ENCODE measurements around the gene FLRT2. TPM values are rescaled to one million over a fixed set of nuclear protein-coding genes. Genes with fewer than 3 reads are reported as not detected.

FLRT2 gene
- total and polyA plus RNA-seq, 2 donors (not counting 1 experiment from before 2014, with no cell fraction given) = not detected

DNA sequence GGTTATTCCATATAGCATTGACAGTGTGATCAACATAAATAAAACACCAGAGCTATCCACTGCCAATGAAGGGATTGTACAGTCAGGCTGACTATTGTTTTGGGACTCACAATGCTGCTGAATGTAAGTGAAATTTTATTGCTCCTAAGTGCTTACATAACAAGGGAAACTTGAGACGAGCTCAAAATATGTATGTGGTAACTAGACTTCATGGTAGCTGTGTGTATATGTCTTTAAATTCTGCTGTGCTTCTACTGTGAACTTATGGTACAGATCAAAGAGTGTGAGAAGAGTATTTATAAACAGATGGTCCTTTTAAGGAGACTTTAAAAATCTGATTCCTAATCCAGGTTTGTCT lies 6.9 kb downstream of the FLRT2 start:
- ChIA-PET POLR2A (no interaction called here), CTCF (no interaction called here)
- Histone ChIP-seq H3K9me3 (ENCODE audit: control extremely low read depth in 1 of 3, control insufficient read depth in 2 of 3, insufficient read depth in 1 of 3, low read length in 2 of 3) (peaks cover 0 to 16% (median 0%) of the 10 kb centered on the region in 3 donors), H3K4me2 (replicated peaks; ENCODE audit: low read depth, low read length, poor library complexity, severe bottlenecking) (no peak overlapping the region), H3K79me2 (ENCODE audit: control insufficient read depth, insufficient read depth, low read length) (no peaks in the 10 kb centered on the region), H3K4me3 (ENCODE audit: control extremely low read depth in 1 of 5, extremely low read depth in 1 of 5, insufficient read depth in 1 of 5, low read depth in 2 of 5, low read length in 4 of 5) (no peak overlapping the region), H3K27me3 (replicated peaks in 1 of 4; ENCODE audit: control extremely low read depth in 1 of 4, control insufficient read depth in 3 of 4, insufficient read depth in 4 of 4, low read length in 3 of 4) (peaks cover 0 to 22% (median 11%) of the 10 kb centered on the region in 4 experiments), H3K36me3 (replicated peaks in 1 of 2; ENCODE audit: control extremely low read depth in 1 of 2, control insufficient read depth in 1 of 2, extremely low read depth in 1 of 2, insufficient read depth in 2 of 2, low read length in 1 of 2) (no peaks in the 10 kb centered on the region), H3K9ac (ENCODE audit: low read length) (no peak overlapping the region), H3K27ac (ENCODE audit: low read length in 2 of 2) (no peak overlapping the region), H3K4me1 (ENCODE audit: control insufficient read depth in 2 of 2, insufficient read depth in 2 of 2, low read length in 2 of 2) (peaks cover 0 to 3% of the 10 kb centered on the region in 2 donors), H2AFZ (ENCODE audit: insufficient read depth, low read depth, low read length, poor library complexity, severe bottlenecking) (no peak overlapping the region), H4K20me1 (ENCODE audit: control insufficient read depth, insufficient read depth, low read length, poor library complexity, severe bottlenecking) (no peaks in the 10 kb centered on the region)
- Mint-ChIP-seq H3K27me3 (peaks cover 37% of the 10 kb centered on the region), H3K4me3 (no peak overlapping the region), H3K4me1 (peaks cover 2% of the 10 kb centered on the region), H3K9me3 (ENCODE audit: insufficient read depth) (no peaks in the 10 kb centered on the region), H3K27ac (no peak overlapping the region)
- TF ChIP-seq EZH2 (IDR thresholded peaks at IDR 0.05; ENCODE audit: borderline replicate concordance, insufficient read depth, low read depth, low read length, poor library complexity, severe bottlenecking) (no peak), CTCF (IDR thresholded peaks at IDR 0.05) (no peak)
- intact Hi-C loops (cut with micrococcal nuclease) = no loop called here
- ATAC-seq (ENCODE audit: low read depth) = no peak
- no peak for DNase-seq
- WGBS (ENCODE audit: insufficient coverage) = 67% methylated on average over 1 of the region's 1 CpG

DNA sequence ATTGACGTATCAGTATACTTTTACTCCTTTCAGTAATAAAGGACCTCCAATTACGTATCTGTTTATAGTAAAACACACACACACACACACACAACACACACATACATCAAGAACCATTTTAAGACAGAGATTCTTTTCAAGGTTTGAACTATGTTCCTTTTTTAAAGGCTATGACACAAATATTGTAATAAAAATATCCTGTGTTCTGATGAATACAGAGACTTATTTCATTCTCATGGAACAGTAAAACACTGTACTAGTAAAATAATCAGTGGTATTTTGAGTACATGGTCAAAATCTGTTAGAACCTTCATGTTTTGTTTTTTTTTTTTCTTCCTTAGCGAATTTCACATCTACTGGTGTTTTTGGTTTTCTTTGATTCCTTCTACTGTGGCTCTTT lies 7.6 kb downstream of the FLRT2 start:
- H3K4me1 Mint-ChIP-seq = no peaks in the 10 kb centered on the region
- Histone ChIP-seq H3K27ac (ENCODE audit: low read length in 2 of 2) (no peak overlapping the region), H3K4me2 (replicated peaks; ENCODE audit: low read depth, low read length, poor library complexity, severe bottlenecking) (no peak overlapping the region), H3K4me1 (ENCODE audit: control insufficient read depth in 2 of 2, insufficient read depth in 2 of 2, low read length in 2 of 2) (peaks cover 0 to under 1% of the 10 kb centered on the region in 2 donors), H3K36me3 (replicated peaks in 1 of 2; ENCODE audit: control extremely low read depth in 1 of 2, control insufficient read depth in 1 of 2, extremely low read depth in 1 of 2, insufficient read depth in 2 of 2, low read length in 1 of 2) (no peaks in the 10 kb centered on the region), H3K79me2 (ENCODE audit: control insufficient read depth, insufficient read depth, low read length) (no peaks in the 10 kb centered on the region), H3K9ac (ENCODE audit: low read length) (no peak overlapping the region), H3K27me3 (replicated peaks in 1 of 4; ENCODE audit: control extremely low read depth in 1 of 4, control insufficient read depth in 3 of 4, insufficient read depth in 4 of 4, low read length in 3 of 4) (peaks cover 0 to 15% (median 8%) of the 10 kb centered on the region in 4 experiments), H4K20me1 (ENCODE audit: control insufficient read depth, insufficient read depth, low read length, poor library complexity, severe bottlenecking) (no peaks in the 10 kb centered on the region), H2AFZ (ENCODE audit: insufficient read depth, low read depth, low read length, poor library complexity, severe bottlenecking) (no peak overlapping the region), H3K4me3 (ENCODE audit: control extremely low read depth in 1 of 5, extremely low read depth in 1 of 5, insufficient read depth in 1 of 5, low read depth in 2 of 5, low read length in 4 of 5) (no peak overlapping the region), H3K9me3 (ENCODE audit: control extremely low read depth in 1 of 3, control insufficient read depth in 2 of 3, insufficient read depth in 1 of 3, low read length in 2 of 3) (peaks cover 0 to 13% (median 0%) of the 10 kb centered on the region in 3 donors)
- H3K27ac Mint-ChIP-seq = no peak overlapping the region
- DNase-seq = no peak
- no peak for ATAC-seq (ENCODE audit: low read depth)
- TF ChIP-seq EZH2 (IDR thresholded peaks at IDR 0.05; ENCODE audit: borderline replicate concordance, insufficient read depth, low read depth, low read length, poor library complexity, severe bottlenecking) = no peak
- no peak for TF ChIP-seq CTCF (IDR thresholded peaks at IDR 0.05)
- H3K9me3 Mint-ChIP-seq (ENCODE audit: insufficient read depth) = no peaks in the 10 kb centered on the region
- ChIA-PET POLR2A (no interaction called here), CTCF (no interaction called here)
- no CpG with 5 or more reads among the region's 3 CpGs for WGBS (ENCODE audit: insufficient coverage)
- H3K27me3 Mint-ChIP-seq = peaks cover 30% of the 10 kb centered on the region
- H3K4me3 Mint-ChIP-seq = no peak overlapping the region
- intact Hi-C loops (cut with micrococcal nuclease) = no loop called here

All from B cell (primary cell).